H9 (cell line): ENCODE measurements around the gene UTP25. TPM values are rescaled to one million over a fixed set of nuclear protein-coding genes. Genes with fewer than 3 reads are reported as not detected.

Source experiments
- DNase-seq: peaks from one replicate; pipeline ENCODE4 v3.0.0-alpha.2; 2017
- H2AFZ ChIP-seq: one replicate; pipeline ENCODE4 v1.6.1; 2013; ENCODE audit warnings: mild to moderate bottlenecking, low read length, control low read depth, moderate library complexity
- H2AK5ac ChIP-seq: 2 replicates; pipeline ENCODE4 v1.6.1; 2013; ENCODE audit warnings: low read length, control low read depth, mixed read lengths; ENCODE audit not compliant: insufficient read length
- H2BK120ac ChIP-seq: one replicate; pipeline ENCODE4 v1.6.1; 2013; ENCODE audit warnings: low read depth, mild to moderate bottlenecking, low read length, control low read depth, inconsistent platforms; ENCODE audit not compliant: poor library complexity, severe bottlenecking
- H2BK12ac ChIP-seq: 2 replicates; pipeline ENCODE4 v1.6.1; 2013; ENCODE audit warnings: low read length, control low read depth, mixed read lengths, low read depth; ENCODE audit not compliant: insufficient read length
- H2BK15ac ChIP-seq: 2 replicates; pipeline ENCODE4 v1.6.1; 2013; ENCODE audit warnings: low read depth, low read length, control low read depth
- H2BK20ac ChIP-seq: one replicate; pipeline ENCODE4 v1.6.1; 2013; ENCODE audit warnings: low read depth, mild to moderate bottlenecking, low read length, control low read depth, inconsistent platforms; ENCODE audit not compliant: poor library complexity, severe bottlenecking
- H2BK5ac ChIP-seq: 2 replicates; pipeline ENCODE4 v1.6.1; 2013; ENCODE audit warnings: low read length, control low read depth, mixed read lengths; ENCODE audit not compliant: insufficient read length
- H3K14ac ChIP-seq: 2 replicates; pipeline ENCODE4 v1.6.1; 2013; ENCODE audit warnings: low read length, control low read depth; ENCODE audit not compliant: insufficient read depth
- H3K18ac ChIP-seq: 2 replicates; pipeline ENCODE4 v1.6.1; 2013; ENCODE audit warnings: low read depth, mild to moderate bottlenecking, mixed read lengths, low read length, control low read depth; ENCODE audit not compliant: insufficient read length
- H3K23ac ChIP-seq: 2 replicates; pipeline ENCODE4 v1.6.1; 2013; ENCODE audit warnings: low read length, control low read depth, mixed read lengths, low read depth; ENCODE audit not compliant: insufficient read length
- H3K23me2 ChIP-seq: 2 replicates; pipeline ENCODE4 v1.6.1; 2013; ENCODE audit warnings: low read depth, mild to moderate bottlenecking, mixed read lengths, low read length, control low read depth; ENCODE audit not compliant: insufficient read length, poor library complexity, severe bottlenecking
- H3K27ac ChIP-seq: 2 replicates; pipeline ENCODE4 v1.5.1; 2013; ENCODE audit warnings: low read length, control low read depth, mixed read lengths, low read depth; ENCODE audit not compliant: insufficient read length
- H3K27me3 ChIP-seq: 2 replicates; pipeline ENCODE4 v1.6.1; 2013; ENCODE audit warnings: low read length, control low read depth, inconsistent platforms; ENCODE audit not compliant: insufficient read depth
- H3K4ac ChIP-seq: 2 replicates; pipeline ENCODE4 v1.6.1; 2013; ENCODE audit warnings: low read depth, mild to moderate bottlenecking, control low read depth, inconsistent platforms, low read length, moderate library complexity
- H3K4me1 ChIP-seq: 2 replicates; pipeline ENCODE4 v1.6.1; 2013; ENCODE audit warnings: low read length, control low read depth, inconsistent platforms; ENCODE audit not compliant: insufficient read depth
- H3K4me2 ChIP-seq: 2 replicates; pipeline ENCODE4 v1.6.1; 2013; ENCODE audit warnings: low read length, control low read depth, mixed read lengths; ENCODE audit not compliant: insufficient read length, insufficient read depth
- H3K56ac ChIP-seq: 2 replicates; pipeline ENCODE4 v1.6.1; 2013; ENCODE audit warnings: low read depth, mild to moderate bottlenecking, mixed read lengths, low read length, control low read depth; ENCODE audit not compliant: insufficient read length
- H3K79me1 ChIP-seq: 2 replicates; pipeline ENCODE4 v1.6.1; 2013; ENCODE audit warnings: low read depth, mild to moderate bottlenecking, moderate library complexity, low read length, control low read depth, inconsistent platforms; ENCODE audit not compliant: insufficient read depth, poor library complexity, severe bottlenecking
- H3K79me2 ChIP-seq: 2 replicates; pipeline ENCODE4 v1.6.1; 2013; ENCODE audit warnings: low read length, control low read depth, inconsistent platforms; ENCODE audit not compliant: insufficient read depth
- H3K9ac ChIP-seq: 2 replicates; pipeline ENCODE4 v1.6.1; 2013; ENCODE audit warnings: low read length, control low read depth, mixed read lengths; ENCODE audit not compliant: insufficient read length; ENCODE audit errors: extremely low read depth
- H3K9me3 ChIP-seq: one replicate; pipeline ENCODE4 v1.6.1; 2013; ENCODE audit warnings: low read depth, low read length, inconsistent platforms; ENCODE audit not compliant: control insufficient read depth
- H3T11ph ChIP-seq: one replicate; pipeline ENCODE4 v1.6.1; 2013; ENCODE audit warnings: mild to moderate bottlenecking, low read length, control low read depth, inconsistent platforms
- H4K20me1 ChIP-seq: one replicate; pipeline ENCODE4 v1.6.1; 2013; ENCODE audit not compliant: control insufficient read depth, insufficient read length, insufficient read depth
- H4K5ac ChIP-seq: 2 replicates; pipeline ENCODE4 v1.6.1; 2013; ENCODE audit warnings: low read depth, mild to moderate bottlenecking, mixed read lengths, low read length, control low read depth; ENCODE audit not compliant: insufficient read length
- H4K8ac ChIP-seq: replicated peaks from 2 replicates; pipeline ENCODE4 v1.6.1; 2013; ENCODE audit warnings: low read length, control low read depth, mixed read lengths, low read depth; ENCODE audit not compliant: insufficient read length
- H4K91ac ChIP-seq: 2 replicates; pipeline ENCODE4 v1.6.1; 2013; ENCODE audit warnings: low read depth, mild to moderate bottlenecking, moderate library complexity, mixed read lengths, low read length, control low read depth; ENCODE audit not compliant: insufficient read length
- H3K27ac Mint-ChIP-seq, 3 experiments: 2 replicates in 2 of 3; 3 replicates in 1 of 3; pipeline ENCODE4 v1.8.0; 2020 to 2021; ENCODE audit warnings: mixed read lengths in 3 of 3, mild to moderate bottlenecking in 1 of 3, moderate library complexity in 1 of 3
- H3K27me3 Mint-ChIP-seq: 2 replicates; pipeline ENCODE4 v1.8.0; 2021; ENCODE audit warnings: low read depth, mild to moderate bottlenecking, moderate library complexity, mixed read lengths
- H3K36me3 Mint-ChIP-seq, 3 experiments: 2 replicates in 2 of 3; 3 replicates in 1 of 3; pipeline ENCODE4 v1.8.0; 2020 to 2021; ENCODE audit warnings: low read depth in 3 of 3, mixed read lengths in 3 of 3; ENCODE audit not compliant: insufficient read depth in 1 of 3
- H3K4me1 Mint-ChIP-seq, 2 experiments: 2 replicates each; pipeline ENCODE4 v1.8.0; 2020; ENCODE audit warnings: mixed read lengths in 2 of 2
- H3K4me3 Mint-ChIP-seq, 2 experiments: 2 replicates in 1 of 2; 3 replicates in 1 of 2; pipeline ENCODE4 v1.8.0; 2020 to 2021; ENCODE audit warnings: mild to moderate bottlenecking in 2 of 2, mixed read lengths in 2 of 2, moderate library complexity in 1 of 2
- H3K9me3 Mint-ChIP-seq, 2 experiments: 2 replicates in 1 of 2; 3 replicates in 1 of 2; pipeline ENCODE4 v1.8.0; 2020; ENCODE audit warnings: mild to moderate bottlenecking in 2 of 2, mixed read lengths in 2 of 2, moderate library complexity in 1 of 2
- WGBS: extraction: QIAGEN DNeasy Blood & Tissue Kit; methylation state at CpG from one replicate; pipeline ENCODE4 v1.1.7; 2013; ENCODE audit warnings: missing lambda C conversion rate, low lambda C conversion rate, mixed read lengths; ENCODE audit not compliant: insufficient read length; ENCODE audit errors: extremely low coverage; 5-methylcytosine and 5-hydroxymethylcytosine counted together
- total RNA-seq: library from RNA; stranded (reverse); gene quantifications from 2 replicates; pipeline ENCODE4 v1.2.1, GENCODE V29; 2021
- TF ChIP-seq, protein P1 (sequence below): fragments of 200-600 bp; sonication (generic); conservative IDR thresholded peaks from 3 replicates; pipeline ENCODE4 v1.8.0; 2021; ENCODE audit warnings: antibody characterized with exemption, mild to moderate bottlenecking

The UTP25 gene
- total RNA-seq, 1 experiment from 2014 or later: 12.9 TPM

GRCh38 chr1:209876078-209876800 lies 48.5 kb downstream of the UTP25 start:
- no peak overlapping the region for H2AK5ac ChIP-seq
- H3K27me3 ChIP-seq: no peaks in the 10 kb centered on the region
- H3K23ac ChIP-seq: no peak overlapping the region
- no peak overlapping the region for H4K5ac ChIP-seq
- no peak overlapping the region for H3K27ac Mint-ChIP-seq
- no peak overlapping the region for H3K14ac ChIP-seq
- H3K9me3 Mint-ChIP-seq: no peaks in the 10 kb centered on the region
- no peak overlapping the region for H3K18ac ChIP-seq
- no peaks in the 10 kb centered on the region for H3K23me2 ChIP-seq
- H3K4me1 ChIP-seq: no peaks in the 10 kb centered on the region
- no peak overlapping the region for H4K8ac ChIP-seq
- H2BK15ac ChIP-seq: no peak overlapping the region
- no peak overlapping the region for H3K4ac ChIP-seq
- H2BK120ac ChIP-seq: no peak overlapping the region
- no peak overlapping the region for H4K91ac ChIP-seq
- H3K4me1 Mint-ChIP-seq: peaks cover 6 to 7% of the 10 kb centered on the region in 2 experiments
- DNase-seq: no peak
- no peak overlapping the region for H2BK5ac ChIP-seq
- no peak overlapping the region for H3K4me3 Mint-ChIP-seq
- H3T11ph ChIP-seq: no peak overlapping the region
- no peaks in the 10 kb centered on the region for H3K9me3 ChIP-seq
- no peaks in the 10 kb centered on the region for H3K79me1 ChIP-seq
- no CpG with 5 or more reads among the region's 6 CpGs for WGBS
- H3K79me2 ChIP-seq: no peaks in the 10 kb centered on the region
- H3K9ac ChIP-seq: no peak overlapping the region
- TF ChIP-seq, protein P1, sequence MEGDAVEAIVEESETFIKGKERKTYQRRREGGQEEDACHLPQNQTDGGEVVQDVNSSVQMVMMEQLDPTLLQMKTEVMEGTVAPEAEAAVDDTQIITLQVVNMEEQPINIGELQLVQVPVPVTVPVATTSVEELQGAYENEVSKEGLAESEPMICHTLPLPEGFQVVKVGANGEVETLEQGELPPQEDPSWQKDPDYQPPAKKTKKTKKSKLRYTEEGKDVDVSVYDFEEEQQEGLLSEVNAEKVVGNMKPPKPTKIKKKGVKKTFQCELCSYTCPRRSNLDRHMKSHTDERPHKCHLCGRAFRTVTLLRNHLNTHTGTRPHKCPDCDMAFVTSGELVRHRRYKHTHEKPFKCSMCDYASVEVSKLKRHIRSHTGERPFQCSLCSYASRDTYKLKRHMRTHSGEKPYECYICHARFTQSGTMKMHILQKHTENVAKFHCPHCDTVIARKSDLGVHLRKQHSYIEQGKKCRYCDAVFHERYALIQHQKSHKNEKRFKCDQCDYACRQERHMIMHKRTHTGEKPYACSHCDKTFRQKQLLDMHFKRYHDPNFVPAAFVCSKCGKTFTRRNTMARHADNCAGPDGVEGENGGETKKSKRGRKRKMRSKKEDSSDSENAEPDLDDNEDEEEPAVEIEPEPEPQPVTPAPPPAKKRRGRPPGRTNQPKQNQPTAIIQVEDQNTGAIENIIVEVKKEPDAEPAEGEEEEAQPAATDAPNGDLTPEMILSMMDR: no peak
- H3K4me2 ChIP-seq: no peak overlapping the region
- H4K20me1 ChIP-seq: no peaks in the 10 kb centered on the region
- no peak overlapping the region for H3K56ac ChIP-seq
- H3K36me3 Mint-ChIP-seq: no peaks in the 10 kb centered on the region
- no peak overlapping the region for H3K27ac ChIP-seq
- no peak overlapping the region for H2BK20ac ChIP-seq
- H2AFZ ChIP-seq: peak overlapping the region; percentile 77
- H2BK12ac ChIP-seq: no peak overlapping the region
- peaks cover 5% of the 10 kb centered on the region for H3K27me3 Mint-ChIP-seq
